ENCODE measurements around the gene RASSF3.

DNA sequence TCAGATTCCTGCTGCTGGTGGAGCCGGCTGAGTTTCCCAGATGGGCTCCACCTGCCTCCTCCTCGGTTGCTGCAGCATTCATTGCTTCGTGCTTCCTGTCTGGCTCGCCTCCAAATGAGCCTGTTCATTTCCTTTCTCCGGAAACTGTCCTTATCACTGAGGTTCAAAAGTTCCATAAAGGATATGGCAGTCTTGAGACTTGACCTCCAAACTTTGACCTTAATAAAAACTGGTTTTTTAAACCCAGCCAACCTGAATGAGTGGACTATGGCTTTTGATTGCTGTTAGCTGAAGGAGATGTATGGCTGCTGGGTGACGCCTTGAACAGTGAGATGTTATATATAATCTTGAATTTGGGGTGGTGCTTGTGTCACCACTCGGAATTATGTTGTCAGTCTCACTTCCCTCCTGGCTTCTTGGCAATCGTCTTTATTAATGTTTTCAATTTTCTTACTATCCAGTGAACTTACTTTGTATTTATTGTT lies 62.7 kb downstream of the RASSF3 start:
- TF ChIP-seq GATA2 (IDR thresholded peaks at IDR 0.05; ENCODE audit: low read depth, low read length), result 0 out of 2 replicates have a peak, but pooled peaks have one; percentile 27
- no peak for TF ChIP-seq GATA3 (IDR thresholded peaks at IDR 0.05; ENCODE audit: low read depth, low read length)

Data from SH-SY5Y (cell line).